Astrocyte of the spinal cord (primary cell): ENCODE data around the gene DCHS1.

Experiments
- DNase-seq: peaks from one replicate; pipeline ENCODE4 v3.0.0; 2011; ENCODE audit warnings: low read depth, low spot score
- H3K4me3 ChIP-seq: 2 replicates; pipeline ENCODE4 v1.5.1; 2011; ENCODE audit warnings: low read depth, mild to moderate bottlenecking, low read length, moderate library complexity
- in situ Hi-C: cut with HindIII; loops from 2 replicates; pipeline ENCODE4 v1.10.0; 2017; ENCODE audit warnings: low sequenced_read_pairs
- TF ChIP-seq, protein P1 (sequence below): IDR thresholded peaks from 2 replicates; pipeline ENCODE4 v1.5.1; 2012; ENCODE audit warnings: low read depth, mild to moderate bottlenecking, low read length, inconsistent platforms

DCHS1 gene

DNA sequence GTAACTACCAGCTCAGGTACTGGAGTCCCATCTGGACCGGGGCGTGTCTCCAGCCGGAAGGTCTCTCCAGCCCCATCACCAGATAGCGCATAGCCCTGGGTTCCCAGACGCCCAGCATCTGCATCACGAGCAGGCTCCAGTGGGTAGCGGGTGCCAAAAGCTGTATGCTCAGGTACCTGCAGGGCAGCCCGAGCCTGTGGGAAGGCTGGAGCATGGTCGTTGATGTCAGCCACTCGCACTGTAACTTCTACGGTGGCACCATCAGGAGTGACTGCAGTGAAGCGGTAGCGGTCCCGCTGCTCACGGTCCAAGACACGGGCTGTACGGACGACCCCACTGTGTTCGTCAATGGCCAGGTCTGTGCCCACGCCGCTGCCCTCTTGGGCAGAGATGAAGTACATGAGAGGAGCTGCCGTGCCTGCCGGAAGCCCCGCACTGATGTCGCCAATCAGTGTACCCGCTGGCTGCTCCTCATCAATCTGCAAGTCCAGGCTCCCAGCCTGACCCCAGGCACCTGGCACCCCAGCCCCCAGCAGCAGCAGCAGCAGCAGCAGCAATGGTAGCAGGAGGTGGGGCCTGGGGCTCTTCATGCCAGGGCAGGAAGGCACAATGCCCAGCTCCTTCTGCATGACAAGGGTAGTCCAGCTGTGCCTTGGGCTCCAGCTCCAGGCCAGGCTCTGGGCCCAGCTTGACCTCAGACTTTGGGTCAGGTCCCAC, 14.5 kb downstream of the DCHS1 start:
- no peak overlapping the region for H3K4me3 ChIP-seq
- TF ChIP-seq, protein P1, sequence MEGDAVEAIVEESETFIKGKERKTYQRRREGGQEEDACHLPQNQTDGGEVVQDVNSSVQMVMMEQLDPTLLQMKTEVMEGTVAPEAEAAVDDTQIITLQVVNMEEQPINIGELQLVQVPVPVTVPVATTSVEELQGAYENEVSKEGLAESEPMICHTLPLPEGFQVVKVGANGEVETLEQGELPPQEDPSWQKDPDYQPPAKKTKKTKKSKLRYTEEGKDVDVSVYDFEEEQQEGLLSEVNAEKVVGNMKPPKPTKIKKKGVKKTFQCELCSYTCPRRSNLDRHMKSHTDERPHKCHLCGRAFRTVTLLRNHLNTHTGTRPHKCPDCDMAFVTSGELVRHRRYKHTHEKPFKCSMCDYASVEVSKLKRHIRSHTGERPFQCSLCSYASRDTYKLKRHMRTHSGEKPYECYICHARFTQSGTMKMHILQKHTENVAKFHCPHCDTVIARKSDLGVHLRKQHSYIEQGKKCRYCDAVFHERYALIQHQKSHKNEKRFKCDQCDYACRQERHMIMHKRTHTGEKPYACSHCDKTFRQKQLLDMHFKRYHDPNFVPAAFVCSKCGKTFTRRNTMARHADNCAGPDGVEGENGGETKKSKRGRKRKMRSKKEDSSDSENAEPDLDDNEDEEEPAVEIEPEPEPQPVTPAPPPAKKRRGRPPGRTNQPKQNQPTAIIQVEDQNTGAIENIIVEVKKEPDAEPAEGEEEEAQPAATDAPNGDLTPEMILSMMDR = no peak
- DNase-seq = no peak
- in situ Hi-C loops = no loop called here

DNA sequence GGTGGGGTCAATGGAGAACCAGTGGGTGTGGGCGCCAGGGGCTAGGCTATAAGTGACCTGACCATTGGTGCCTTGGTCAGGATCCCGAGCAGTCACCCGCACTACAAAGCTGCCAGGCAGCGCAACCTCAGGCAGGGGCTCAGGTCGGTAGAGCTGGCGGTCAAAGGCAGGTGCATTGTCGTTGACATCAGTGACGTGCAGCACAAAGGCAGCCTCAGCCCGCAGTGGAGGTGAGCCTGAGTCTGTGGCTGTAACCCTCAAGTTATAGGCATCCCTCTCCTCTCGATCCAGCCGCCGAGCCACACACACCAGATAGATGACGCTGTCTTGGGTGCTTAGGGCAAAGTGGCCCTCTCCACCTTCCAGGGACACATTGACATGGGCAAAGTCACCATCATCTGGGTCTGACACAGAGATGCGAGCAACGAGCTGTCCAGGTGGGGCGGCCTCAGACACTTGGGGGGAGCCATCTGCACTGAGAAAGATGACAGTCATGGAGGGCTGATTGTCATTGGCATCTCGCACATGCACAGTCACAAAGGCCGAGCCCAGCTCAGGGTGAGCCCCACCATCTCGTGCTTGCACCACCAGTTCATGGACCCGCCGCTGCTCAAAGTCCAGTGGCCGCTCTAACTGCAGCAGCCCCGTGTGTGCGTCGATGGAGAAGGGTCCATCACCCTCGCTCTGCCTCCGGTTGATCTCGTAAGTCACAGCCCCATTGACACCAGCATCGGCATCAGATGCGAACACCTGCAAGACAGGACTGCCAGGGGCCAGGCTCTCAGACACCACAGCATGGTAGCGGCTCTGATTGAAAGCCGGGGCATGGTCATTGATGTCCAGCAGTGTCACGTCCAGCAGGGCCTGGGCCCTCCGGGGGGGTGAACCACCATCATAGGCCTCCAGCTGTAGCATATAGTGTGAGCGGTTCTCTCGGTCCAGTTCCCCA, 15.3 kb downstream of the DCHS1 start:
- TF ChIP-seq, protein P1 = no peak
- no peak for DNase-seq
- H3K4me3 ChIP-seq = no peak overlapping the region
- in situ Hi-C loops = no loop called here

DNA sequence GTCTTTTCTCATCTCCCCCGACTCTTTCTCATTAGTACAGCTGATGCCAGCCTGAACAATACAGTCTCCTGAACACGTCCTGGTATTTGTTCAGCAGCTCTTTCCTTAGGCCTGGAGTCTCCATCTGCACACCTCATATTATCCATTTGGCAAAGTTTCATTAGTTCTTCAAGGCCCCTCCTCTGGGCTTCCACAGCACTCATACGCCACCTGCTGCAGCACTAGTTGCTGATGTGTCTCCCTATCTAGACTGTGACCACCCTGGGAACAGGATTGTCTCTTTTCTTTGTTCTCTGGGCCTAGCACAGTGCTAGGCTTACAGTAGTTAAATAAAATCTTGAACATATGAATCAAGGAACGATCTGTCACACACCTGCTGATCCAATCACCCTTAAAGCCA, 17.2 kb downstream of the DCHS1 start:
- in situ Hi-C loops = no loop called here
- TF ChIP-seq, protein P1 = no peak
- no peak for DNase-seq
- no peak overlapping the region for H3K4me3 ChIP-seq

DNA sequence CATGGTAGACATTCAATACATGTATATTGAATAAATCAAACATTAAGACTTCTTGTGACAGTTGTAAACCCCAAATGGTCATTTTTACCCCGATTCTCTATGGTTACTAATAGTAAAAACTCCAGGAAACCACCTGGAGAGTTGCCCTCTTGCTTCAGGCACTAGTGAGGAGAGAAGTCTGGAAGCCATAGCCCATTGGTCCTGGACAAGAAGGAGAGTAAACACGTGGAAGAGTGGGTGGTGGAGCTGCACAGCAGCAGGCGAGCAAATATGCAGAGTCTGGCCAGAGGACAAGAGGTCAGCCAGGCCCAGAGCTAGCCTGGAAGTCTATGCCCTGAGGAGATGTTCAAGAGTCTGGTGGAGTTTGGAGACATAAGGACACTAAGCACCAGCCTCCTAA, 17.7 kb downstream of the DCHS1 start:
- in situ Hi-C loops = no loop called here
- TF ChIP-seq, protein P1 = no peak
- no peak overlapping the region for H3K4me3 ChIP-seq
- peak; percentile 68 for DNase-seq

DNA sequence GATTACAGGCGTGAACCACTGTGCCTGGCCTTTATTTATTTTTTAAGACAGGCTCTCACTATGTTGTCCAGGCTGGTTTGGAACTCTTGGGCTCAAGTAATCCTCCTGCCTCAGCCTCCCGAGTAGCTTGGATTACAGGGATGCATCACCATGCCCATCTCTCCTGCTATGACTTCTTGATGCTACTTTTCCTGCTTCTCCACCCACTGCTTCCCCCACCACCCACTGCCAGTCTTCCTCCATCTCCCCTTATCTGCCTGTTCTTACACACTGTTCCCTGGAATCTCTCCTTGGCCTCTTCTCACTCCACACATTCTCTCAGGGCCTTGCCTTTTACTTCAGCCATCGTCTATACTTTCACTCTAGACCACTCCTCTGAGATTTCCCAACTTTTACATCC, 19.1 kb downstream of the DCHS1 start:
- in situ Hi-C loops = no loop called here
- DNase-seq = no peak
- TF ChIP-seq, protein P1 = no peak
- no peak overlapping the region for H3K4me3 ChIP-seq

DNA sequence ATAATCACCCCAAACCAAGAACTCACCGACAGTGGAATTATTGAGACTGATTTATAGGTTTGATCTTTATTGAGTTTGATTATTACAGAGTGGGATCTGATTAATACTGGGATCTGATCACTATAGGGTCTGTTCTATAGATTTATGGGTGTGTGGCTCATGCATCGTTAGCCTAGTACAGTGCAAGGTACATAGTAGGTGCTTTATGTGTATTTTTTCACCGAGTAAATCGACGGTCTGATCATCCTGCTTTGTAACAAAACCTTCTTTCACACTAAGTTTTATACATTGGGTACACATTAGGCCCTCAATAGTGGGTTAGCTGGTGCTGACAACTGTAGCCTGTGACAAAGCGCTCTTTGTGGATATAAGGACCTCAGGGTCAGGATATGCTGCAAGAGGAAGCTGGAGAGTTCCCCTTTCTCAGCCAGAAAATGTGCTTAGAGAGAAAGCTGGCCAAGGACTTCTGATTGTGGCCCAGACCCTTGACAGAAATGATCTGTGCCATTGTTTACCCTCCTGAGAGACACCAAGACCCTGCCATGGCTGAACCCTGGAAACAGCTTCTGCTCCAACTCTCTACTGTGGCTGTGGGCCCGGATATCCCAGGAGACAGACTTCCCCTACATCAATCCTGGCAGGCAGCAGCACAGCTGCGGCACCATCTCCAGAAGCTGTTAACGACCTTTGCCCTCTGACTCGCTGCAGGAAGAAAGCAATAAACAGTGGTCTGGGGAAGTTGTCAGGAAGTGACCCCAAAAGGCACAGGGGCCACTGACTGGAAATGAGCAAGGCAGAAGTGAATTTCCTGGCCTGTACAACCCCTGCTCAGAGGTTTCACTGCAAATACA, 20.3 kb downstream of the DCHS1 start:
- TF ChIP-seq, protein P1 = no peak
- no peak overlapping the region for H3K4me3 ChIP-seq
- in situ Hi-C loops = no loop called here
- DNase-seq = peak; percentile 33
